ENCODE data around the gene KRT76.

KRT76 gene

DNA sequence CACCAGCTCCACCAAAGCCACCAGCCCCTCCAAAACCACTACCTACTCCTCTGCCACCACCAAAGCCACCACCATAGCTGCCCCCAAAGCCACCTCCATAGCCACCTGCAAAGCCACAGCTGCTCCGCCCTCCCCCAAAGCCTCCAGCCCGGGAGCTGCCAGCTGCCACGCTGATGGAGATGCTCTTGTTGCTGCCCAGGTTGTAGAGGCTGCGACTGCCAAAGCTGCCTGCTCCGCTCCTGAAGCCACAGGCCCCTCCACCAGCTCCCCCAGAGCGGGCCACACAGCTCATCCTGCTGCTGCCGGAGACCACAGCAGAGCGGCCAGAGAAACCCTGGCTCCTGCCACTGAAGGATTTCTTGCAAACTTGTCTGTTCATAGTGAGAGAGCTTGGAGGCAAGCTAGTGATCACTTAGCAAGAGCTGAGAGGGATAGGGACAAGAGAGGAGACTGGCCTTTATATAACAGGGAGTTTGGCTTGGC lies at the start of gene KRT76:
Gene KRT76, minus strand, starts transcription at position 433 of the 483 bp plus-strand sequence. Its CDS starts 54 bp downstream, at position 379.
- no peak within 1 kb of the TSS for H3K27ac Mint-ChIP-seq (ENCODE audit: low read depth)
- no peak within 1 kb of the TSS for H3K4me3 Mint-ChIP-seq
- no peaks in the 10 kb centered on the region for H3K4me1 Mint-ChIP-seq
- H3K27me3 Mint-ChIP-seq, result peaks cover 33% of the 10 kb centered on the region
- peaks cover 3% of the 10 kb centered on the region for H3K36me3 Mint-ChIP-seq (ENCODE audit: insufficient read depth)
- DNase-seq (ENCODE audit: low spot score in 2 of 2) (no peak), ATAC-seq (replicated peaks; ENCODE audit: extremely low read depth, poor library complexity, severe bottlenecking) (no peak)
- no peaks in the 10 kb centered on the region for H3K9me3 Mint-ChIP-seq

DNA sequence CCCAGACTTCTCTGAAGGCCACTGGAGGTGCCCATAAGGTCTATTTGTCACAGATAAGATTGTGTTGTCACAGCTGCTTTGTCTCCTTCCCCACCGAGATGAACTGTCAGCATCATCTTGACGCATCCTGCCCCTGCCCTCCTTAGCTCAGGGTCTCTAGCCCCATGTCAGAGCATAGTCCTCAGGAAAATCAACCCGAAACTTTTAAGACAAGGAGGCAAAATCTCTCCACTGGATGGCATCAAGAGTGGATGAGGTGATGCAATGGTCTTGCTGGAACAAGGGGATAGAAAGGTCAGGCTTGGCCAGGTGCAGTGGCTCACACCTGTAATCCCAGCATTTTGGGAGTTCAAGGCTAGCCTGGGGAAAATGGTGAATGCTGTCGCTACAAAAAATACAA lies 48.8 kb upstream of the KRT76 start:
- Mint-ChIP-seq H3K4me1 (no peaks in the 10 kb centered on the region), H3K9me3 (no peaks in the 10 kb centered on the region), H3K27ac (ENCODE audit: low read depth) (no peak overlapping the region), H3K27me3 (peaks cover 16% of the 10 kb centered on the region), H3K4me3 (no peak overlapping the region), H3K36me3 (ENCODE audit: insufficient read depth) (no peaks in the 10 kb centered on the region)
- DNase-seq (ENCODE audit: low spot score in 2 of 2), result no peak
- ATAC-seq (replicated peaks; ENCODE audit: extremely low read depth, poor library complexity, severe bottlenecking), result no peak

DNA sequence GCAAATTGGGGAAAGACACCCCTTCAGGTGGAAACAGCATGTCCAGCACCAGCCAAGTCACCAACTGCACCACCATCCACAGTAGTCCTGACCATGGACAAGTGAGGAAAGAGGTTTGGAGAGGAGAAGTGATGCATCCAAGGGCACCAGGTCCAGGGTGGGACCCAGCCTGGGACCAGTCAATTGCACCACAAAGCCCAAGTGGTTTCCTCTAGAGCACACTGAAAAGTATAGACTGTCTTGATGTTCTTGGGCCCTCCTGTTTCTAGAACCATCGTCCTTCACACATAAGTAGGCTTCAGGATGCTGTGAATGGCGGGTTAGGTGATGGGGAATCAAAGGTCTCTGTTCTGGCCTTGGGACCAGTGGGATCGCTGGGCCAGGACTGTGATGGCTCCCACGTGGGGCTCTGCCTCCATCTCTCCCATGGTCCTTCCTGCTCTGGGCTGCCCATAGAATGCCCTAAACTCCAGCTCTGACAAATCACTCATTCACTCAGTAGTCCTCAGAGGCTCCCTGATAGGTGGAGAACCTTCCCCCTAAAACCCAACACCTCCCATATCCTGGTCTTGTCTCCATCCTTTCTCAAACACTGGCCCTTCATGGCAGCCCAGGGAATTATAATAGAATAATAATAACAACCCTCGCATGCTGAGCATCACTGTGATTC lies 47.7 kb upstream of the KRT76 start:
- no peaks in the 10 kb centered on the region for H3K4me1 Mint-ChIP-seq
- DNase-seq (ENCODE audit: low spot score in 2 of 2) (no peak), ATAC-seq (replicated peaks; ENCODE audit: extremely low read depth, poor library complexity, severe bottlenecking) (no peak)
- H3K9me3 Mint-ChIP-seq, result no peaks in the 10 kb centered on the region
- no peaks in the 10 kb centered on the region for H3K36me3 Mint-ChIP-seq (ENCODE audit: insufficient read depth)
- no peak overlapping the region for H3K4me3 Mint-ChIP-seq
- peaks cover 26% of the 10 kb centered on the region for H3K27me3 Mint-ChIP-seq
- H3K27ac Mint-ChIP-seq (ENCODE audit: low read depth), result no peak overlapping the region

DNA sequence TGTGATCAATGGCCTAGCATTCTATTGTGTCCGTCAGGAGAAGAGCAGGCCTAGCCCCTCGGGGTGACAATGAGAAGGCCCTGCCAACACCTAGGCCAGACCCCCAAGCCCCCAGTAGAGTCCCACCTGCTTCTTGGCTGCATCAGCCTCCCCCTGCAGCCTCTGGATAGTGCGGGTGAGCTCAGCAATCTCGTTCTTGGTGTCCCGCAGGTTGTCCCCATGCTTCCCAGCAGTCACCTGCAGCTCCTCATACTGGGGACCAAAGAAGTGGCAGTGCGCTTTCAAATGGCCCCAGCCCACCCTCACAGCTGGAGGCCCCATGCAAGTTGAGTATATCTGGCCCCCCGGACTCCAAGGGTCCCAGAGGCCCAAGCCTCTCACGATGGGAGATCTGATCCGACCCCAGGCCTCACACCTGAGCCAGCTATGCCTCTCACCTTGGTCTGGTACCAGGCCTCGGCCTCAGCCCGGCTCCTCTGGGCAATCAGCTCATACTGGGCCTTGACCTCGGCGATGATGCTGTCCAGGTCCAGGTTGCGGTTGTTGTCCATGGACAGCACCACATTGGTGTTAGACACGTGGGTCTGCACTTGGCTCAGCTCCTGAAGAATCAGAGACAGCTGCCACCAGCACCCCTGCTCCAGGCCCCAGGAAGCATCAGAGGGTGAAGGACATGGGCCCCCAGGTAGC lies 46.8 kb upstream of the KRT76 start:
- H3K27ac Mint-ChIP-seq (ENCODE audit: low read depth), result no peak overlapping the region
- H3K4me1 Mint-ChIP-seq, result no peaks in the 10 kb centered on the region
- no peaks in the 10 kb centered on the region for H3K9me3 Mint-ChIP-seq
- ATAC-seq (replicated peaks; ENCODE audit: extremely low read depth, poor library complexity, severe bottlenecking) (no peak), DNase-seq (ENCODE audit: low spot score in 2 of 2) (no peak)
- H3K4me3 Mint-ChIP-seq, result no peak overlapping the region
- no peaks in the 10 kb centered on the region for H3K36me3 Mint-ChIP-seq (ENCODE audit: insufficient read depth)
- H3K27me3 Mint-ChIP-seq, result peaks cover 35% of the 10 kb centered on the region

DNA sequence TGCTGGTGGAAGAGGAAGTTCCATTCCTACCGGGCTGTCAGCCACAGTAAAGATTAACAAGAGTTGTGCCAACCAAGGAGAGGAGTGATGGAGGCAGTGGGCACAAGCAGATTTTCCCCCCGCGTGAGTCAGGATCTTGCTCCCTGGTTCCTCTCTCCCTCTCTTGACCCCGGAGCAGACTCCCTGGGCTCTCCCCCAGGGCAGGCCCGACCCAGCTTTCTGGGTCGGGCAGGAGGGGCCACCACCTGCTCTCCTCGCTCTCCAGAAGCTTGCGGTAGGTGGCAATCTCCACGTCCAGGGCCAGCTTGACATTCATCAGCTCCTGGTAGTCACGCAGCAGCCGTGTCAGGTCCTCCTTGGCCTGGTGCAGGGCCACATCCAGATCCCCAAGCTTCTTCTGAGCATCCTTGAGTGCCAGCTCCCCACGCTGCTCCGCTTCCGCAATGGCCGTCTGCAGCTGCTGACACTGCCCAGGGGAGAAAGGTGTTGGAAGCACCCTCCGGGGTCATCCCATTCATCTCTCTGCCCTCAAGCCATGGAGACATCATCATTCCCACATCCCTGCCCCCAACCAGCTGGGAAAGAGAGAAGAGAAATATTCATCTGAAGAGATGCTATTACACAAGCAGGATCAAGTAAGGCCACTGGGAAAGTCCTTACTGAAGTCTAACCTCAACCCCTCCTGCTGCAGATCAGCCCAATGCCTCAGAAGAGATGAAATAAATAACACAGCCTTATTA lies 45.8 kb upstream of the KRT76 start:
- peaks cover 5% of the 10 kb centered on the region for H3K4me1 Mint-ChIP-seq
- H3K27ac Mint-ChIP-seq (ENCODE audit: low read depth), result no peak overlapping the region
- H3K36me3 Mint-ChIP-seq (ENCODE audit: insufficient read depth), result no peaks in the 10 kb centered on the region
- no peak for DNase-seq (ENCODE audit: low spot score in 2 of 2)
- ATAC-seq (replicated peaks; ENCODE audit: extremely low read depth, poor library complexity, severe bottlenecking), result no peak
- H3K9me3 Mint-ChIP-seq, result no peaks in the 10 kb centered on the region
- H3K4me3 Mint-ChIP-seq, result no peak overlapping the region
- H3K27me3 Mint-ChIP-seq, result peaks cover 45% of the 10 kb centered on the region

DNA sequence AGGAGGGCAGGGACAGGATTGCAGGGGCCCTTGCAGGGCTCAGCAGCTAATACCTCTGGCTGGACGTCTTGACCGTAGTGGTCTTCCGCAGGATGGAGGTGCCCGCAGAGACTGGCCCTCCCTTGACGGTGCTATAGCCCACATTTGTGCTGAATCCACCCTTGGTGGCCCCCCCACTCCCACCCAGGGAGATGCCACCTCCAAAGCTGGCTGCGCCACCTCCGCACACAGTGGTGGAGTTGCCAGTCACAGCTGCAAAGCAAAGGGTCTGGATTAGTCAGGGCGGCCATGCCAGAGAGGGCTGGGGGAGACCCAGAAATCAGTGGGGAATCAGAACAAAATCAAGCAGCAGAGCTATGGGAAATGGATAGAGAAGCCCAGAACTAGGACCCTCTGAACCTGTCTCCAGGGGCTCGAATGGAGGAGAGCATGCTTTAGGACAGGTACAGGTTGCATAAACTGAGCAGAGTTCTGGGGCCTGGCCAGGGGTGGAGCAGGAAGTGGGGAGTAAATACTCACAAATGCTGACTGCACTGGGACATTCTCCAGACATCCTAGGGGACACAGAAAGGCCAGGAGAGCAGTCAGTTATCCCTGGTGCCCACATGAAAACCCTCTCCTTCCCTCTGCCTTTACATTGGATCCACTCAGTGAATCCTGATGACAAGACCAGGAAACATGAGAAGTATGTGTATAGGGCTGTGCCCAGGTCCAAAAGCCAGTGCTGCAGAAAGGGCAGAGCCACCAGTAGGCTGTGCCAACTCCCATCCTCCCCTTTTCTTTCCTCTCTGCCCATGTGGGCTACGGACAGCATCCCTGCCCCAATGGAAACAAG lies 44.9 kb upstream of the KRT76 start:
- no peak overlapping the region for H3K27ac Mint-ChIP-seq (ENCODE audit: low read depth)
- no peak for ATAC-seq (replicated peaks; ENCODE audit: extremely low read depth, poor library complexity, severe bottlenecking)
- H3K36me3 Mint-ChIP-seq (ENCODE audit: insufficient read depth), result no peaks in the 10 kb centered on the region
- H3K4me3 Mint-ChIP-seq, result no peak overlapping the region
- no peaks in the 10 kb centered on the region for H3K9me3 Mint-ChIP-seq
- no peak for DNase-seq (ENCODE audit: low spot score in 2 of 2)
- peaks cover 13% of the 10 kb centered on the region for H3K4me1 Mint-ChIP-seq
- peaks cover 54% of the 10 kb centered on the region for H3K27me3 Mint-ChIP-seq

DNA sequence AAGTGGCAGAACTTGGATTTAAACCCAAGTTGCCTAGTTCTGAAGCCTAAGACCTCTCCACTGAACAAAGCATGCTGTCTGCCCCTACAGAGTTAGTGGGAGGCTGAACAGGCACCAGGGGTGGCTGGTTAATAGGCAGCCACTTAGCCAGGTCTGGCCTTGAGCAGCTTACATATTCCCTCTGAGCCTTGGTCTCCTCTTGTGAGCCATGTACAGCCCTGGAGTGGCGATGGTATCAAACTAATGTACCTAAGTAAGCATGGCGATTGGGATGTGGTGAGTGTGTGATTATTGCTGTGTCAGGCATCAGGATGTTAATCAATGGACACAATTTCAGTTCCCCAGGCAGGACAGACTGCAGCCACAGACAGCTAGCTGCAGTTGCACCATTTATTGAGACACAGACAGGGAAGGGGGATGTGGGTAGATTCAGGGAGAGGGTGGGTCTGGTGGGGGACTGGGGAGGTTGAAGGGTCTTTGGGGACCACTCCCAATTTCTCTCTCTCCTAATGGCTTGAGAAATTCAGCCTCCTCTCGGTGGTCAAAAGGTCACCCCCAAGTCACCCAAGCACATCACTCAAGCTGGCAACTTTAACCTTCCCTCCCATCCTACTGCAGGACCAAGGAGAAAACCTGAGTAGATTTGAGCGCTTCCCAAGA lies 44.1 kb upstream of the KRT76 start:
- peaks cover 13% of the 10 kb centered on the region for H3K4me1 Mint-ChIP-seq
- H3K36me3 Mint-ChIP-seq (ENCODE audit: insufficient read depth), result no peaks in the 10 kb centered on the region
- no peak overlapping the region for H3K4me3 Mint-ChIP-seq
- ATAC-seq (replicated peaks; ENCODE audit: extremely low read depth, poor library complexity, severe bottlenecking) (no peak), DNase-seq (ENCODE audit: low spot score in 2 of 2) (no peak)
- H3K27ac Mint-ChIP-seq (ENCODE audit: low read depth), result no peak overlapping the region
- H3K27me3 Mint-ChIP-seq, result peaks cover 55% of the 10 kb centered on the region
- no peaks in the 10 kb centered on the region for H3K9me3 Mint-ChIP-seq

DNA sequence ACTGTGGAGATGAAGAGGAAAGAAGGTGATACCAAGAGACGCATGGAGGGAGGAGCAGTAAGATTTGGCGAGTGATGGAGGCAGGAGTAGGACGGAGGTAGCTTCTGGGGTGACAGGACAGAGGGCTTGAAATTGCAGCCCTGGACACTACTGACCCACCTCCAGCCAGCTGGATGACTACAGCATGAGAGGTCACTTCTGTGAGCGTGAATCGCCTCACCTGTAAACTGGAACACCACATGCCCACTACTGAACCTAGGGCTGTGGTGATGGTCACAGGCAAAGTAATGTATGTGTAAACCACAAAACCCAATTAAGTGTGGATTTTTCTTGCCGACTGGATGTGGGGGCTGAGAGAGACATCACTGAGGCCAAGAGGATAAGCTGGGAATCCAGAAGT lies 43.4 kb upstream of the KRT76 start:
- peaks cover 13% of the 10 kb centered on the region for H3K4me1 Mint-ChIP-seq
- peaks cover 55% of the 10 kb centered on the region for H3K27me3 Mint-ChIP-seq
- no peaks in the 10 kb centered on the region for H3K36me3 Mint-ChIP-seq (ENCODE audit: insufficient read depth)
- no peaks in the 10 kb centered on the region for H3K9me3 Mint-ChIP-seq
- ATAC-seq (replicated peaks; ENCODE audit: extremely low read depth, poor library complexity, severe bottlenecking) (no peak), DNase-seq (ENCODE audit: low spot score in 2 of 2) (no peak)
- H3K4me3 Mint-ChIP-seq, result no peak overlapping the region
- no peak overlapping the region for H3K27ac Mint-ChIP-seq (ENCODE audit: low read depth)

DNA sequence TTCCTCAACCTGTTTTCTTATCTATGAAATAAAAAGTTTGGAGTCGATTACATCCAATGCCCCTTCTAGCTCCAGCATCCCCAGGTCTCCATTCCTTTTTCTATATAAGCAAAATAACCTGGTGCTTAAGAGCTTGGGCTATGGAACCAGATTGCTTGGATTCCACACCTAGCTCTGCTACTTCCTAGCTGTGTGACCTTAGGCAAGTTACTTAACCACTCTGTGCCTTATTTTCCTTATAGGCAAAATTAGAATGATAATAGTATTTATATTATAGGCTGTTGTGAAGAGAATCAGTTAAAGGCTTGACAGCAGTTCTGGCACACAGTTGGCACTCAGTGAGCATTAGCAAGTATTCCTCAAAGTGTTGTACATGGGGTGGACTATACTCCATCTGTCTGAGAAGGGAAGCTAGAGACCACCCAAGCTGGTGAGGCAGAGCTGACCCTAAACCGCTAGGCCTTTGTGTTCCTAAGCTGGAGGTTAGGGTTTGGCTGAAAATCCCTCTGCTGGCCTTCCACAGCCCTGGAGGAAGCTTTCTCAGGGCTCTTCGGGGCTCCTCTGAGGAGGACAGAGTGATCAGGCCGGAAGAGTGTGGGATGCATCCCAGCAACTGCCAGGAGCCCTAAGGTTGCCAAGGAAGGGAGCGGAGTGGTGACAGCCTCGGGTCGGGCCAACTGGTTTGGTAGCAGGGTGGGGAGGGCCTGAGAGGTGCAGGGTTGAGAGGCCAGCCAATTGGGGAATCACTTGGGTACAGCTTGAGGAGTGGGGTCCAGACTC lies 42.8 kb upstream of the KRT76 start:
- H3K27me3 Mint-ChIP-seq, result peaks cover 55% of the 10 kb centered on the region
- ATAC-seq (replicated peaks; ENCODE audit: extremely low read depth, poor library complexity, severe bottlenecking) (no peak), DNase-seq (ENCODE audit: low spot score in 2 of 2) (no peak)
- no peaks in the 10 kb centered on the region for H3K9me3 Mint-ChIP-seq
- peaks cover 13% of the 10 kb centered on the region for H3K4me1 Mint-ChIP-seq
- no peak overlapping the region for H3K4me3 Mint-ChIP-seq
- no peak overlapping the region for H3K27ac Mint-ChIP-seq (ENCODE audit: low read depth)
- H3K36me3 Mint-ChIP-seq (ENCODE audit: insufficient read depth), result no peaks in the 10 kb centered on the region

DNA sequence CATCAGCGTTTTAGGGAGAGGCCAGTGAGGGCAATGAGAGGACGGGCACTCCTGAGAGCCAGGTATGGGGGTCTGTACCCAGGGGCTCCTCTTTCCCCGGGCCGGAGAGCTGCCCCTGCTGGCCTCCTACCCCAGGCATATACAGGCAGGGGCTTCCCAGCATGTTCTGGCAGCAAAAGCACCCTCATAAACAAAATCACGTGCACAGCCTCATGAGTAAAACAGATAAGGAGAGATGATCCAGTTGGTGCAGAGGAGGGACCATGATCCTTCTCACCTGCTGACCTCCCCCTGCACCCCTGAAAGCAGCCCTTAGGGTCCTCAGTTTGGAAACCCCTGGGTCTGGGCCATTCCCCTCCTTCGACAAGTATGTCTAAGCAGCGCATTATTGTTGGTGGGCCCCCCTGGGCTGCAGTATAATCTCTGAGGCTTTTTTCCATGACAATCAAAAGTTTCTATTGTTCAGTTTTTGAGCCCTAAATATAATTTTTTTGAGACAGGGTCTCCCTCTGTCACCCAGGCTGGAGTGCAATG lies 41.8 kb upstream of the KRT76 start:
- H3K4me3 Mint-ChIP-seq, result no peak overlapping the region
- H3K9me3 Mint-ChIP-seq, result no peaks in the 10 kb centered on the region
- no peak overlapping the region for H3K27ac Mint-ChIP-seq (ENCODE audit: low read depth)
- H3K4me1 Mint-ChIP-seq, result peaks cover 13% of the 10 kb centered on the region
- H3K27me3 Mint-ChIP-seq, result peaks cover 54% of the 10 kb centered on the region
- no peak for DNase-seq (ENCODE audit: low spot score in 2 of 2)
- no peak for ATAC-seq (replicated peaks; ENCODE audit: extremely low read depth, poor library complexity, severe bottlenecking)
- H3K36me3 Mint-ChIP-seq (ENCODE audit: insufficient read depth), result no peaks in the 10 kb centered on the region

DNA sequence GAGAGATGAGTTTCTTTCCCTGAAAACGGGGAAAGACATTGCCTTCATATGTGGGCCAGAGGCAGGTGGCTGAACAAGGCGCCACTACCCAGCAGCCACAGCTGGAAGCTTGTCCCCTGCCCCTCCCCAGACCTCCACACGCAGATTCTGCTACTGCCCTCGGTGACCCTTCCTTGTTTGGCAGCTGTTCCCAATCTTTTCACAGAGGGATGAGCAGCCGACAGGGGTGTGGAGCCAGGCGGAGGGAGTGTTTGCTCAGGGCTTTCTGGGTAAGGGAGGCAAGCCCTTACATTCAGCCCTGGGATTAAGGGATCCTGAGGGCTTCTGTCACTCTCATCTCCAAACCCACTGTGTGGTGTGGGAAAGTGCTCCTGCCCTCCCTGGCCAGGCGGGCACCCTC lies 41.2 kb upstream of the KRT76 start:
- ATAC-seq (replicated peaks; ENCODE audit: extremely low read depth, poor library complexity, severe bottlenecking), result no peak
- Mint-ChIP-seq H3K4me3 (no peak overlapping the region), H3K36me3 (ENCODE audit: insufficient read depth) (no peaks in the 10 kb centered on the region), H3K27ac (ENCODE audit: low read depth) (no peak overlapping the region), H3K27me3 (peaks cover 49% of the 10 kb centered on the region), H3K9me3 (no peaks in the 10 kb centered on the region), H3K4me1 (peaks cover 13% of the 10 kb centered on the region)
- no peak for DNase-seq (ENCODE audit: low spot score in 2 of 2)
